ENCODE data around the gene SORL1-AS1.

Gene SORL1-AS1

GRCh38 chr11:121479698-121480238 lies 27.0 kb upstream of the SORL1-AS1 start:
- intact Hi-C loops (cut with DNase I) = no loop called here
- peak overlapping the region in 1 of 2 donors; percentile 35 for H3K27ac ChIP-seq
- peaks cover 0 to 6% of the 10 kb centered on the region in 2 donors for H3K36me3 ChIP-seq
- H3K27me3 ChIP-seq = no peaks in the 10 kb centered on the region
- ATAC-seq = no peak
- no peak for TF ChIP-seq CTCF (IDR thresholded peaks at IDR 0.05)
- H3K9me3 ChIP-seq = no peaks in the 10 kb centered on the region
- no peak for DNase-seq
- H3K4me3 ChIP-seq = no peak overlapping the region
- H3K4me1 ChIP-seq = peaks cover 0 to 54% of the 10 kb centered on the region in 2 donors

DNA sequence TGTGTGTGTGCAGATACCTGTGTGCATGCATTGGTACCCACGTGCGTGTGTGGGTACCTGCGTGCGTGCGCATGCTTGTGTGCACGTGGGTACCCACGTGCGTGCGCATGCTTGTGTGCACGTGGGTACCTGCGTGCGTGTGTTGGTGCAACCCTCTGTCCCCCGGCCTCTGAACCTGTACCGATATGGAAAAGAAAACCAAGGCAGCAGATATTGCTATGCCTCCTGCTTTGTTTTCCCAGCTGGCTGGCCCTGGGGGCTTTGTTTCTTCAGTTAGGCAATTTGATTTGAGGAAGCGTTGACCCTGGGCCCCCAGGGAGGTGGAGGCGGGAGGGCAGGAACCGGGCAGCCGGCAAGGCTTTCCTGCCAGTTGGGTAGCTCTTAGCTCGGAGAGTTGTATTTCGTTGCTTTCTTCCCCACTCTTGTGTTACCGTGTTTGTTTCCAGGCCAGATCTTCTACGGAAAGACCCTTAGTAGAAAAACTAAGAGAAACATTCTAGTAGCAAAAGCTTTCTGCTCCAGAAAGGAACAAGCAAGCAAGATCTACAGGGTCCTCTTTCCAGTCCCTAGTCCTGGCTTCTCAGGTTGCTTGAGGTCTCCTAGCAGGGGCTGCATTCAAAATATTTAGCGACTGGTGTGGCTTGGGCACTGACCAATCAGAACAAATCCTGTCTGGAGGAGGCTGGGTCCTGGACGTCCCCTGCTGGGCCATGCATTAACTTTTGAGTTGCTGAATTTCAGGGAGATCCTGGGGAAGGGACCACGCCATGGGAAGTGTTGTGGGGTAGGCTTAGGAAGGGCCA lies 26.3 kb upstream of the SORL1-AS1 start:
- peaks cover 0 to 48% of the 10 kb centered on the region in 2 donors for H3K4me1 ChIP-seq
- no peak for TF ChIP-seq CTCF (IDR thresholded peaks at IDR 0.05)
- no peaks in the 10 kb centered on the region for H3K27me3 ChIP-seq
- no peaks in the 10 kb centered on the region for H3K9me3 ChIP-seq
- no peak overlapping the region for H3K4me3 ChIP-seq
- H3K36me3 ChIP-seq = peaks cover 0 to 5% of the 10 kb centered on the region in 2 donors
- peak overlapping the region in 1 of 2 donors; percentile 35 for H3K27ac ChIP-seq
- intact Hi-C loops (cut with DNase I) = no loop called here
- no peak for DNase-seq
- ATAC-seq = no peak

GRCh38 chr11:121478226-121478894 lies 25.6 kb upstream of the SORL1-AS1 start:
- Histone ChIP-seq H3K27me3 (no peaks in the 10 kb centered on the region), H3K36me3 (peaks cover 0 to 10% of the 10 kb centered on the region in 2 donors), H3K4me1 (peaks cover 0 to 41% of the 10 kb centered on the region in 2 donors), H3K27ac (no peak overlapping the region), H3K4me3 (no peak overlapping the region), H3K9me3 (no peaks in the 10 kb centered on the region)
- no peak for TF ChIP-seq CTCF (IDR thresholded peaks at IDR 0.05)
- DNase-seq (peak in 1 of 4 donors; percentile 39), ATAC-seq (peak; percentile 85)
- intact Hi-C loops (cut with DNase I) = no loop called here

DNA sequence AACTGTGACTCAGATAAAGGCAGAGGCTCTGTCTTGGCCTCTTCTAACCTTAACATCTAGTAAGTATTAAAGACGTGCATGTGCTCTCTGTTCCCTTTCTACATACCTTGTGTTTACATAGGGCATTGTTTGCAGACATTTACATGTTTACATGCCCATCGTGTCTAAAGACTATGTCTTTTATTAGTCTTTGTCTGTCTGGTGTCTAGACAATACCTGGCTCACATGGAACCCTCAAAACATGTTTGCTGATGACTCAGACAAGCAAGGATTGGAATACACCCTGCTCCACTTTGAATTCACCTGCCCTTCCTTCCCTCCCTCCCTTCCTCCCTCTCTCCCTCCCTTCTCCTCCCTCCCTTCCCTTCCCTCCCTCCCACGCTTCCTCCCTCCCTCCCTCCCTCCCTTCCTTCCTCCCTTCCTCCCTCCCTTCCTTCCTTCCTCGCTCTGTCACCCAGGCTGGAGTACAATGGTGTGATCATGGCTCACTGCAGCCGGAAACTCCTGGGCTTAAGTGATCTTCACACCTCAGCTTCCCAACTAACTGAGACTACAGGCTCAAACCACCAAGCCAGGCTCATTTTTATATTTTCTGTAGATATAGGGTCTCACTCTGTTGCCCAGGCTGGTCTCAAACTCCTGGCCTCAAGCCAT lies 23.7 kb upstream of the SORL1-AS1 start:
- Histone ChIP-seq H3K9me3 (no peaks in the 10 kb centered on the region), H3K27ac (no peak overlapping the region), H3K36me3 (peaks cover 0 to 13% of the 10 kb centered on the region in 2 donors), H3K27me3 (no peaks in the 10 kb centered on the region), H3K4me1 (peaks cover 0 to 31% of the 10 kb centered on the region in 2 donors), H3K4me3 (no peak overlapping the region)
- peak; percentile 33 for ATAC-seq
- intact Hi-C loops (cut with DNase I) = no loop called here
- DNase-seq = no peak
- no peak for TF ChIP-seq CTCF (IDR thresholded peaks at IDR 0.05)
